Hematopoietic multipotent progenitor cell treated with erythropoietin and hydrocortisone succinate and interleukin-3 and kit ligand, for 17 days (in vitro differentiated cells): Measurements from ENCODE around the gene GIT1.

Source experiments
- DNase-seq: peaks from one replicate; pipeline ENCODE4 v3.0.0-alpha.2; 2015; ENCODE audit warnings: low spot score

GIT1 gene

GRCh38 chr17:29594519-29595090, 5.2 kb upstream of the GIT1 start:
- no peak for DNase-seq

GRCh38 chr17:29593591-29594518, 4.4 kb upstream of the GIT1 start:
- no peak for DNase-seq

DNA sequence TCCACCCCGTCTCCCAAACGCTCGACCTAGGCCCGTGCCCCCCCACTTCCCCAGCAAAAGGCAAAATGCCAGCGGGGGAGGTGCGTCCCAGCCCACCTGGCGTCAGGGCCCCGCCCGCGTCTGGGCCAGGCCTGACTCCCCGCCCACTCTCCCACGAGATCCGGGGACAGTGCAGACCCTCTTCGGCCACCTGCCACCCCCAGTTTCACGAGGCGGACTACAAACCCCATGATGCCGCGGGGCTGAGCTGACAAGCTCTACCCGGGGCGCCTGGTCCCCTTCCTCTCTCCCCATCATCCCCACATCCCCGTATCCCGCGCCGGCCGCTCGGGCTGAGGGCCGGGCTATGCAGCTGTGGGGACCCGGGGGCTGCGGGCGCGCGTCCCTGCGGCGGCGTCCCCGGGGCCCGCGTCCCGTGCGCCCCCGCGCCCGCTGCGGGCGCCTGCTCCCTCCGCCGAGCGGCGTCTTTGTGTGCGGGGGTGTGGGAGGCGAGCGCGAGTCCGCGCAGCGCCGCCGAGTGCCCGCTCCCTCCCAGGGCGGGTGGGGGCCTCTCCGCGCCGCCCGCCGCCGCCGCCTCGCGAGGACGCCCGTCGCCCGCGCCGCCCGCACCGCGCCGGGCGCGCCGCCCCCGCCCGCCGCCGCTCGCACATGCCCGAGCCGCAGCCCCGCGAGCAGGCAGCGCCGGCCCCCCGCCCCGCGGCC, 3.6 kb upstream of the GIT1 start, which contains the start of gene ANKRD13B:
ANKRD13B (plus strand) TSS at position 283 of the 702 bp plus-strand sequence. CDS start 490 bp downstream, outside the sequence.
- DNase-seq: no peak

DNA sequence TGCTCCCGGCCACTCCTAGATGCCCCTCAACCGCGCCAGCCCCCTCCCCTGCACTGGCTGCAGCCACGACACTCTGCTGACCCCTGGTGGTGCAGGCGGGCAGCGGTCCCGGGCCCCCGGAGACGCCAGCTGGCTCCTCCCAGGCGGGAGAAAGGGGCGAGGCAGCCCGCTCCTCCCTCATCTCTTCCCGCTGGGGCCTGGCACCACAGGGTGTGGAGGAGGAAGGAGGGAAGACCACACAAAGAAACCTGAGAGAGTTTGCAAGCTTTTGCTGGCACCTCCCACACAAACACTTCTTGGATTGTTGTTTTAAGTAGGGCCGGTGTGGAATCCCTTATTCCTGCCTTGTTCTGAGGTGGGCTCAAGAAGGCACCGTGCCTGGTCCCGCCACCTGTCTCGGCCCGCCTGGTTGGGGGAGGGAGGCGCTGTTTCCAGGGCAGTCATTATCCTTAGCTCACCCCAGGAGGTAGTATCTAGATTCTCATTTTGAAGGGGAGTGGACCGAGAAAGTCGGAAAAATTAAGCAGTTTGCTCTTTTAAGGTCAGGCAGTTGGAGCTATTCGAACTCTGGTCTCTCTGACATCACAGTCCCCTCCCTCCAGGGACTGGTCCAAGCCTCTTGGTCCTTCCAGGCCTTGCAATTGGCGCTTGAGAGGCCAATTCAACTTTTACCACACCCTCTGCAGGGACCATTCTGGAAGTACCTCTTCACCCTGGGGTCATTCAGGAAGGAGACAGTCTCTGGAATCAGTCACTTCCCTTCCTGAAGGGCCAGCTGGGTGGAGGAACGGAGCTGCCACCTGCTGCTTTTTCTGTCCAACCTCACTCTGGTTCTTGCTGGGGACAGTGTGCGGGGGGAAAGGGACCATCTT, 2.5 kb upstream of the GIT1 start:
- DNase-seq: peak; percentile 36

GRCh38 chr17:29591146-29591736, 1.8 kb upstream of the GIT1 start:
- no peak for DNase-seq

- DNase-seq: no peak
Observed at GRCh38 chr17:29590411-29591145, 1.1 kb upstream of the GIT1 start.

DNA sequence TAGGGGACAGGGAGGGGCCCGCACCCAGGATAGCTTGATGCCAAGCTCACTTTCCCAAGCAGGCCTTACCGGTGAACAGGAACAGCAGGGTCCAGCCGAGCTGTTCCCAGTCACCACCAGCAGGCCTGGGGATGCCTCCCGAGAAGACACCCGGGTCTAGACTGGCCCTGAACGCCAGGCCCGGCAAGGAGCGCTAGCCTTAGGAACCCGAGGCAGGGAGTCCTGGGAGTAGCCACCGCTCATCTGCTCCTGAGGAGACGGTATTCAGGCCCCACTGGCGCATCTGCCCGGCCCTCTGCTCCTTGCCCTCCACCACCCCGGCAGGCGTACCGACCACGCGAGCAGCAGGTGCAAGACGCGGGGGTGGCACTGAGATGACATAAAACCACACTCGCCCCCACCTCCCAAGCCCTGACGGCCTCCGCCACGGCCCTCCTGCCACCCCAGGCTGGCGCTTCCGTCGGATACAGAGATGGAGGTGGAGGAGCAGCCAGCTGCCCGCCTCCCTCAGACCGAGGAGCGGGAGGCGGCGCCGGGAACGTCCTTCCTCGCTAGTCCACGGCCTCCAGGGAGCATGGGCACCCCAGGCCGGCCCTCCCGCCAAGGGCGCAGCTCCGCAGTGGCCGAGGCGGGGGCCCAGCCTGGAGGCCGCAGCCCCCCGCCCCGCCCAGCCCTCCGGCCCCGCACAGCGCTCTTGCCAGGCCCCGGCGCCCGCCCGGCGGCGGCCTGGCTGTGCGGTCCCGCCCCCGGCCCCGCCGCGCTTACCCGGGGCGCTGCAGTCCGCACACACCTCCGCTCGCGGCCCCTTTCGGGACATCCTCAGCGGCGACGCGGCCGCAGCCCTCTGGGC, 661 bp downstream of the GIT1 start:
- no peak for DNase-seq

DNA sequence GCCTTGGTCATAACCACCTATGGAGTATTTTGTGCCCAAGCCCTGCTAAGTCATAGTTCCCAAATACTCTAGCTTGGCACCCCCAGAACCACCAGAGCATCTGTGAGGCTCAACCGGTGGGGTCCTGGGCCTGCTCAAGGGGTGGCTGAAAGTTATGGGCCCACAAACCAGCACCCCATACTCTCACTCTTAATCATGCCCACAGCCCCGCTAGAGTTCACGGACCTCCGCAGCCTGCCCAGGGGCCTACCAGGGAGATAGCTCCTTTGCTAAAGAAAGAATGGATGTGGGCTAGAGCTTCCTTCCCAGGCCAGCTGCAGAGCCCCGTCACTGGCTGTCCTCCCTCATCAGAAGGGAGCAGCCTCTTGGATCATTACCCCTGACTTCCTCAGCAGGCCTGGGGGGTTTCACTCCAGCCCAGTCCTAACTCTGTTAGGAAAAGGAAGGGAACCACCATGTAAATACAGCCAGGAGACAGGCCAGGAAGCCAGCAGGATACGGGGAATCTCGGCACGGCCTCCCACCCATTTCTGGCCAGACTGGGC, 1.4 kb downstream of the GIT1 start:
- no peak for DNase-seq

GRCh38 chr17:29587591-29587990, 1.9 kb downstream of the GIT1 start:
- no peak for DNase-seq

DNA sequence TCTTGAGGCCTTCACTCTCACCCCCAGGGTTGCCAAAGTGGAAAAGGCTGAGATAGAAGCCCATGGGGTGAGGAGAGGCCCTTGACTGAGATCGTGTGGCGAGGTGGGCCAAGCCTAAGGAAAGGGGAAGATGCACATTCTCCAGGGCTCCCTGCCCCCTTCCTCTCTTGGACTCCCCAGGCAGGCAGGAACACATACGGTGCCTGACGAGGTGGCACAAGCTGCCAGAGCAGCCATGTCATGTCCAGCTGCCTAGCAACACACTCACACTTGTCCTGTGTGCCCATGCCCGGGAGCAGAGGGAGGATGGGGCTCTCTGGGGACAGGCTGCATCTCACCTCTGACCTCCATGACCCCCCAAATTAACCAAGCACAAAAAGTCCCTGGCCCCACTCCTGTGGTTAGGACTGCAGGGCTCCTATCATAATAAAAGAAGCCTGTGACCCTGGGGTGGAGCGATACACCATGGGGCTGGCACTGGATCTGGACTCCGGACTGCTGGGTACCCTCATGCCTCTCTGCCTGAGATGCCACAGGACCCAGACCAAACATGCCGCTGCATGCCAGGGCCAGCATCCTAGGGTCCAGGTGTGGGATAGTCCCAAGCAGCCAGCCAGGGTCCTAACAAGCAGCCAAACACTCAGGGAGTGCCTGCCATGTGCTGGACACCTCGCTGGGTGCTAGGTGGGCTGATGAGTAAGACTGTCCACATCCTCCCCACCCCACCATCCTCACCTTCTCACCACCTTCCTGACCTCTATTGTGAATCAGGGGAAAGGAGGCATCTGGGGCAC, 2.6 kb downstream of the GIT1 start:
- no peak for DNase-seq

GRCh38 chr17:29585080-29585751, 4.2 kb downstream of the GIT1 start:
- no peak for DNase-seq

- DNase-seq: no peak
Observed at GRCh38 chr17:29584452-29585079, 4.9 kb downstream of the GIT1 start.

DNA sequence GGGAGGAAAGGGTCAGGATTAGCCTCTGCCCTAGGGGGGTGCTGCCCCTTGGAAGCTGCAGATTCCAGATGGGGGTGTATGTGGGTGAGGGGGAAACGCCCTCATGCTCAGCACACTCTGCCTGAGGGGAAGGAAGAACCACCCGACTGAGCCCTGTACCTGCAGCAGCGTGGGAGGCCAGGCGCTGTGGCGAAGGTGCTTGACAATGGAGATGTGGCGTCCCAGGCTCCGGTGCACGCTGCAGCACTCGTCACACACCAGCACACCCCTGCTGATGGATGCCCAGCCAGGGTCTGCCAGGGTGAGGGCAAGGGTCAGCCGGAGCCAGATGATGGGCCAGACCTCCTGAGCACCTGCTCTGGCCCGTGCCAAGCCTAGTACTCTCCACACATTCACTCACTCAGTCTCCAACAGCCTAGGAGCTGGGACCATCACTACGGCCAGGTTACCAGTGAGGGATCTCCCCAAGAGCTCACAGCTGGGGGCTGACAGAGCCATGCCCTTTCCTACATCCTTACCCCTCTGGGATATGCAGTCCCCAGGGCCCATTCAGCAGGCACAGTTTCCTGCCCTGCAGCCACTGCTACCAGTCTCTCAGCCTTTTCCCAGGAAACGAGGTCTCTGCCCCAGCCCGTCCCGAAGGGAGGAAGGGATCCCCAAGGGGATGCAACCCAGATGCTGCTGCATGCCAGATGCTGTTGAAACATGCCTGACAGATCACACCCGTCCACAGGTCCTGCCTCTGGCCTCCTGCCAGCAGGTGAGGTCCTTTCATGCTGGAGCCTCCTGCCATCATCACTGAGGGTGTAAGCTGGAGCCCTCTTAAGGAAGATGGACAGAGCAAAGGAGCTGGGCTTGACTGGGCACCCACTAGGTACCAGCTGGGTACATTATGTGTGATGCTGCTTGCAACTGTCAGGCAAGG, 5.9 kb downstream of the GIT1 start:
- DNase-seq: no peak

- DNase-seq: no peak
Observed at GRCh38 chr17:29582772-29583171, 6.7 kb downstream of the GIT1 start.

DNA sequence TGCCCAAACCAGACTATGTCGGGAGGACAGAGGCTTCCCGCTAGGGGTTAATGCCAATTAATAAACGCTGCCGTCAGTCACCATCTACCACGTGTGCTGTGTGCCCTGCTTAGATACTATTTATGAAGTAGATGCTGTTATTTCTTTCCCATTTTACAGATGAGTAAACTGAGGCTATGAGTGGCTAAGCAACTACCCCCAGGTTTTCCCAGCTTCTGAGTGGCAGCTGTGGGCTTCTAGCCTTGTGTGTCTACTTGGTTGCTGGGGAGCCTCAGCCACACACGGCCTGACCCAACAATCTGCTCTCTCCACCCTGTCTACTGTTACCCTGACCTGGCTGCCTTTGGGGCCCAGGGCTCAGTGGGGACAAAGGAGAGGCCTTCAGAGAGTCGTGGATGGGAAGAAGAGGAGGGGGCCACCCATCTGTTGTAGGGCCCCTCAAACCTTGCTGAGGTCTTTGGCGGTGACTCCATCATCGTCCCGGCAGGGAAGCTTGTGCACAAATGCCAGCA, 7.1 kb downstream of the GIT1 start:
- DNase-seq: no peak

DNA sequence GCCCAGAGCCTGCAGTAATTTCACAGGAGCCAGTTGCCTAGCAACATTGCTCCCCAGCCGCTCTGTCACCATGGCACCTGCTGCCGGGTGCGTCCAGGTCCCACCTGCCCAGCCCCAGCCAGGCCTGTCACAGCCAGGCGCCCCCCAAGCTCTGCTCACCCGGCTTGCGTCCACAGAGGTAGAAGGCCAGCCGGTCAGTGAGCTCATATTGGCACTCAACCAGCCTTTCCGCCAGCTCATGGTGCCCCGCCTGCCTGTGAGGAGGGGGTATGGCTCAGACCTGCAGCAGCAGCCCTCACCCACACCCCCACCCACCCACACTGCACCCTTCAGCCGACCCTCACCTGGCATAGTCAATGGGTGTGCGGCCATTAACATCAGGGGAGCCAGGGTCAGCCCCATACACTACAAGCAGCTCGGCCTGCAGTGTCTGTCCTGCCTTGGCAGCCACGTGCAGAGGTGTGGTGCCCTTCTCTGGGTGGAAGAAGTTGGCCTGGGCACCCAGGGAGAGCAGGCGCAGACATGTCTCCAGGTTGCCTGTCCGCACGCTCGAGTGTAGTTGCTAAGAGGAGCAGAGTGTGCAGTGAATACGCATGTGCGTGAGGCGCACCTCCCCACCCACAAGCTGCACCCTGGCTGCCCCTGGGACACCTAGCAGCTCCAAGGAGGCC, 7.7 kb downstream of the GIT1 start:
- no peak for DNase-seq
